Measurements from ENCODE around the gene STKLD1. TPM values are rescaled to one million over a fixed set of nuclear protein-coding genes. Genes with fewer than 3 reads are reported as not detected.

Gene STKLD1
- total and polyA plus RNA-seq, 9 of the 15 experiments (the other 6 are each of a cell fraction or from before 2014, with no cell fraction given) = 0.10 to 0.65 (median 0.33) TPM; not detected in 2

DNA sequence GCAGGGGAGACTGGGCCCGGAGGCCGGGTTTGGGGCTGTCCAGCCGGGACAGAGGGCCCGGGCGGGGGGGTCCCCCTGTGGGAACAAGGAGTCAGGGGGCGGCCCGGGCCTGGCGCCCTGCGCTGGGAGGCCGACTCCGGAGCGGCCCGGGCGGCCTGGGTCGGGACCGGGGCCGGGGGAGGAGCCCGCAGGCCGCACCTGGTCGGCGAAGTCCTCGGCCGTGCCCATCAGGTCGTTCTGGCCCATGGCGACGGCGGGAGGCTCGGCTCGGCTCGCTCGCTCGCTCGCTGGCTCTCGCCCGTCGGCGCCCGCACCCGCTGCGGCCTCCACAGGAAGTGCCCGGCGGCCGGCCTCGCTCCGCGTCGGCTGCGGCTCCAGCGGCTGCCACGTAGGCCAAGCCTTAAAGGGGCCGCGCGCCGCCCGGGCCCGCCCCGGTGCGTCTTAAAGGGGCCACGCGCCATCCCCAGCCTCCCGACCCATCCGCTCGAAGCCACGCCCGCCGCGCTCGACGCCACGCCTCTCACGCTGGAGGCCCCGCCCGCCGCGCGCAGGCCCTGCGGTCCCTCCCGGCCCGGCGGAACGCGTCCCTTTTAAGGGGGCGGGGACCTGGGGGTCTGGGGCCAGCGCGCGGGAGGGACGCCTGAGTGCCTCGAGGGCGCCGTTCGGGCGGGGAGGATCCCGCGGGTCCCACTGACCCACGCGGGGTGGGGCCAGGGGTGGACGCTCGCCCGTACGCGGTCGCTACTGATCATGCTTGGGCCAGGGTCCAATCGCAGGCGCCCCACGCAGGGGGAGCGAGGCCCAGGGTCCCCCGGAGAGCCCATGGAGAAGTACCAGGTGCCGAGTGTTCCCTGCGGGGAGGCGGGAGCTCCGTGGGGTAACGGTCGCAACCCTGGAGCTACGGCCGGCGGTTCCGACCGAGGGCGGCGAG, at the start of gene STKLD1, which contains the start of gene SURF4 (continued):
- TF ChIP-seq PHF8 (IDR thresholded peaks at IDR 0.05; ENCODE audit: borderline replicate concordance, low read length) (peak; percentile 94; the same call in 1 of the 2 replicates), RAD21 (CRISPR knock-in tag; conservative IDR thresholded peaks at IDR 0.05 in 1 of 2, IDR thresholded peaks at IDR 0.05 in 1 of 2) (no peak), ZNF165 (CRISPR knock-in tag; IDR thresholded peaks at IDR 0.05; ENCODE audit: borderline replicate concordance) (no peak), ZZZ3 (IDR thresholded peaks at IDR 0.05) (no peak), RBM15 (IDR thresholded peaks at IDR 0.05; ENCODE audit: insufficient read depth, low read length) (no peak), KAT2B (IDR thresholded peaks at IDR 0.05; ENCODE audit: low read depth, low read length) (no peak), RFX7 (CRISPR knock-in tag; IDR thresholded peaks at IDR 0.05) (no peak), SLC30A9 (CRISPR knock-in tag; IDR thresholded peaks at IDR 0.05) (no peak), SOX6 (IDR thresholded peaks at IDR 0.05) (peak; percentile 51; the same call in 1 of the 2 replicates), HDAC8 (tag; IDR thresholded peaks at IDR 0.05) (no peak), HMG20B (CRISPR knock-in tag; IDR thresholded peaks at IDR 0.05) (no peak), MEIS2 (IDR thresholded peaks at IDR 0.05; ENCODE audit: partially characterized antibody) (no peak), ZNF778 (CRISPR knock-in tag; IDR thresholded peaks at IDR 0.05) (no peak), ILK (tag; IDR thresholded peaks at IDR 0.05; ENCODE audit: borderline replicate concordance, low read depth) (no peak)
- TF ChIP-seq, protein P1, sequence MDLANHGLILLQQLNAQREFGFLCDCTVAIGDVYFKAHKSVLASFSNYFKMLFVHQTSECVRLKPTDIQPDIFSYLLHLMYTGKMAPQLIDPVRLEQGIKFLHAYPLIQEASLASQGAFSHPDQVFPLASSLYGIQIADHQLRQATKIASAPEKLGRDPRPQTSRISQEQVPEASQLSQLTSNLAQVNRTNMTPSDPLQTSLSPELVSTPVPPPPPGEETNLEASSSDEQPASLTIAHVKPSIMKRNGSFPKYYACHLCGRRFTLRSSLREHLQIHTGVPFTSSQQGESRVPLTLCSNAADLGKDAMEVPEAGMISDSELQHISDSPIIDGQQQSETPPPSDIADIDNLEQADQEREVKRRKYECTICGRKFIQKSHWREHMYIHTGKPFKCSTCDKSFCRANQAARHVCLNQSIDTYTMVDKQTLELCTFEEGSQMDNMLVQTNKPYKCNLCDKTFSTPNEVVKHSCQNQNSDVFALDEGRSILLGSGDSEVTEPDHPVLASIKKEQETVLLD (IDR thresholded peaks at IDR 0.05) = peak; percentile 68; the same call in 1 of the 2 replicates
- TF ChIP-seq, protein P2, sequence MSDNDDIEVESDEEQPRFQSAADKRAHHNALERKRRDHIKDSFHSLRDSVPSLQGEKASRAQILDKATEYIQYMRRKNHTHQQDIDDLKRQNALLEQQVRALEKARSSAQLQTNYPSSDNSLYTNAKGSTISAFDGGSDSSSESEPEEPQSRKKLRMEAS (CRISPR knock-in tag; IDR thresholded peaks at IDR 0.05) = peak; percentile 97
- TF ChIP-seq, protein P3, sequence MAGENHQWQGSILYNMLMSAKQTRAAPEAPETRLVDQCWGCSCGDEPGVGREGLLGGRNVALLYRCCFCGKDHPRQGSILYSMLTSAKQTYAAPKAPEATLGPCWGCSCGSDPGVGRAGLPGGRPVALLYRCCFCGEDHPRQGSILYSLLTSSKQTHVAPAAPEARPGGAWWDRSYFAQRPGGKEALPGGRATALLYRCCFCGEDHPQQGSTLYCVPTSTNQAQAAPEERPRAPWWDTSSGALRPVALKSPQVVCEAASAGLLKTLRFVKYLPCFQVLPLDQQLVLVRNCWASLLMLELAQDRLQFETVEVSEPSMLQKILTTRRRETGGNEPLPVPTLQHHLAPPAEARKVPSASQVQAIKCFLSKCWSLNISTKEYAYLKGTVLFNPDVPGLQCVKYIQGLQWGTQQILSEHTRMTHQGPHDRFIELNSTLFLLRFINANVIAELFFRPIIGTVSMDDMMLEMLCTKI (IDR thresholded peaks at IDR 0.05; ENCODE audit: partially characterized antibody) = no peak

Data from K562 (cell line).